ENCODE data around the gene FAM53B. TPM values are rescaled to one million over a fixed set of nuclear protein-coding genes. Genes with fewer than 3 reads are reported as not detected.
A peak's percentile ranks its signal among the peaks of the same experiment; 100 is the strongest.

FAM53B gene
- total RNA-seq, 4 donors from 2014 or later: 60.8 to 84.8 (median 78.8) TPM

GRCh38 chr10:124663766-124664360 is 80.3 kb downstream of the FAM53B start:
- Histone ChIP-seq H3K27ac (peak overlapping the region in 1 of 4 donors; percentile 95), H3K36me3 (peaks cover 0 to 35% (median 0%) of the 10 kb centered on the region in 3 donors), H3K4me1 (peaks cover 0 to 85% (median 27%) of the 10 kb centered on the region in 4 donors), H3K27me3 (no peaks in the 10 kb centered on the region), H3K9me3 (no peaks in the 10 kb centered on the region), H3K4me3 (no peak overlapping the region)
- 94 to 97% methylated on average over 8 to 9 of the region's 11 CpGs for WGBS, 2 donors
- no peak for DNase-seq (ENCODE audit: low spot score in 2 of 2)
- TF ChIP-seq CTCF (IDR thresholded peaks at IDR 0.05) (no peak), POLR2A (IDR thresholded peaks at IDR 0.05) (no peak), EP300 (IDR thresholded peaks at IDR 0.05) (no peak)

- Histone ChIP-seq H3K4me1 (peaks cover 0 to 85% (median 27%) of the 10 kb centered on the region in 4 donors), H3K9me3 (no peaks in the 10 kb centered on the region), H3K27ac (no peak overlapping the region), H3K27me3 (no peaks in the 10 kb centered on the region), H3K36me3 (peaks cover 0 to 35% (median 0%) of the 10 kb centered on the region in 3 donors), H3K4me3 (no peak overlapping the region)
- TF ChIP-seq POLR2A (IDR thresholded peaks at IDR 0.05) (no peak), EP300 (IDR thresholded peaks at IDR 0.05) (no peak)
- no peak for DNase-seq (ENCODE audit: low spot score in 2 of 2)
- 76 to 91% methylated on average over 8 of the region's 8 CpGs for WGBS, 2 donors
Observed at GRCh38 chr10:124663228-124663627, 81.0 kb downstream of the FAM53B start.

GRCh38 chr10:124661660-124662180 is 82.5 kb downstream of the FAM53B start:
- H3K27me3 ChIP-seq: no peaks in the 10 kb centered on the region
- DNase-seq (ENCODE audit: low spot score in 2 of 2): no peak
- H3K27ac ChIP-seq: peak overlapping the region in 2 of 4 donors; percentile 30 to 51
- 73 to 80% methylated on average over 6 to 9 of the region's 9 CpGs for WGBS, 2 donors
- no peaks in the 10 kb centered on the region for H3K9me3 ChIP-seq
- TF ChIP-seq POLR2A (IDR thresholded peaks at IDR 0.05) (no peak), CTCF (IDR thresholded peaks at IDR 0.05) (no peak), EP300 (IDR thresholded peaks at IDR 0.05) (no peak)
- peaks cover 0 to 35% (median 0%) of the 10 kb centered on the region in 3 donors for H3K36me3 ChIP-seq
- peaks cover 0 to 82% (median 24%) of the 10 kb centered on the region in 4 donors for H3K4me1 ChIP-seq
- H3K4me3 ChIP-seq: no peak overlapping the region

GRCh38 chr10:124660404-124661125 is 83.6 kb downstream of the FAM53B start:
- H3K36me3 ChIP-seq: peaks cover 0 to 42% (median 0%) of the 10 kb centered on the region in 3 donors
- DNase-seq (ENCODE audit: low spot score in 2 of 2): no peak
- H3K27me3 ChIP-seq: no peaks in the 10 kb centered on the region
- WGBS, 2 donors: 94 to 95% methylated on average over 12 of the region's 12 CpGs
- TF ChIP-seq POLR2A (IDR thresholded peaks at IDR 0.05) (no peak), CTCF (IDR thresholded peaks at IDR 0.05) (no peak), EP300 (IDR thresholded peaks at IDR 0.05) (no peak)
- H3K27ac ChIP-seq: peak overlapping the region in 1 of 4 donors; percentile 16
- H3K4me1 ChIP-seq: peaks cover 0 to 81% (median 26%) of the 10 kb centered on the region in 4 donors
- H3K4me3 ChIP-seq: no peak overlapping the region
- H3K9me3 ChIP-seq: no peaks in the 10 kb centered on the region

- Histone ChIP-seq H3K36me3 (peaks cover 0 to 35% (median 0%) of the 10 kb centered on the region in 3 donors), H3K4me1 (peaks cover 0 to 84% (median 33%) of the 10 kb centered on the region in 4 donors), H3K4me3 (no peak overlapping the region), H3K27me3 (no peaks in the 10 kb centered on the region), H3K27ac (peak overlapping the region in 2 of 4 donors; percentile 14 to 79), H3K9me3 (no peaks in the 10 kb centered on the region)
- TF ChIP-seq POLR2A (IDR thresholded peaks at IDR 0.05) (no peak), EP300 (IDR thresholded peaks at IDR 0.05) (no peak), CTCF (IDR thresholded peaks at IDR 0.05) (no peak)
- WGBS, 2 donors: 48 to 63% methylated on average over 2 of the region's 2 CpGs
- no peak for DNase-seq (ENCODE audit: low spot score in 2 of 2)
Observed at GRCh38 chr10:124659380-124659779, 84.8 kb downstream of the FAM53B start.

All from tibial nerve (tissue), 4 donors.